Inflammatory macrophage treated with lipopolysaccharide for 4 hours (primary cell): Measurements from ENCODE around the gene JAM2.

ENCODE experiments used
- DNase-seq: peaks from one replicate; pipeline ENCODE4 v3.0.0-alpha.2; 2020

Gene JAM2

GRCh38 chr21:25722631-25723030 lies 83.6 kb downstream of the JAM2 start:
- DNase-seq, result peak; percentile 19

GRCh38 chr21:25732091-25732760 lies 93.2 kb downstream of the JAM2 start:
- DNase-seq, result no peak

GRCh38 chr21:25733859-25734653 lies 95.0 kb downstream of the JAM2 start:
- DNase-seq, result peak; percentile 44

DNA sequence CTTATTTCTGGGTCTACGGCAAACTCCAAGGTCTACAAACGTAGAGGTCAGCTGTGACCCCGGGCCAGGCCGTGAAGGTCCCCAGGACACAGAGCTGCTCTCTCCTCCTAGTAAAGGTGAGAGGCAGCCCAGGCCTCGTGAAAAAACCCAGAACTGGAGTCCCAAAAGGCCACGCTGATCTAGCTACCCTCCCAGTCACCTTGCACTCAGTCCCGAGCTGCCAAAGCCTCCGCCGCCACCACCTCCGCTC lies 95.5 kb downstream of the JAM2 start:
- DNase-seq, result no peak

DNA sequence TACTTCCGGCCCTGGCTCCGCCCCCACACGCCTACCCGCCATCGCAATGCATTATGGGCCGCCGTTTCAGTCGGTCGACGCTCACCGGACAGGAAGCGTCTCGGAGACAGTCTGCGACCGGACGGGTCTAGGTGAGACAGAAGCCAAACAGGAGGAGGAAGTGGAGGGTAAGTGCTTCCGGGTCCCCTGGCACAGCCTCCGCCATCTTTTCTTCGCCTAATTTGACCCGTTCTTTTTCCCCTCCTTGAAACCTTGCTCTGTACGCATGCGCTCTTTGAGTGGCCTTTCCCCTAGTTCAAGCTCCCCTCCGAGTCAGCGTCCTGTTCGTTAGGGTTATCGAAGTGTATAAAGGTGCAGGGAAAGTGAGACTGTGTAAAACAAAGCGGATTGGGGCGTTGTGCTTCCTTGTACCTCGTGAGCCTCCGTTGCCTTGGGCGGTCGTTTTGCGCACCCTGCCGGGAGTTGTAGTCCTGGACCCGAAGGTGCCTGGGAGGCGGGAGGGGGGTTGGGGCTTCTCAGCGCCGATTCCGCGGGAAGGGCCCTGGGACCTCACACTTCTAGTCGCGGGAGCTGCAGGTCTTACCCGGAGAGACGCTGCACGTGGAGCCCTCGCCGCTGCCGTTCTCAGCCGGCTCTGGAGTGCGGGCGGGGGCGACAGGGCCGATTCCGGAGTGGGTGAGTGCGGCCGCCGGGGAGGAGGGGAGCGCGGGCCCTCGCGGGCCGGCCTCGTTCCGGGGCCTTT lies 96.0 kb downstream of the JAM2 start, which contains the start of the genes ATP5PF and GABPA:
Gene ATP5PF (minus strand): TSS at position 1 of the 742 bp plus-strand sequence. CDS start 5,110 bp downstream, outside the sequence.
Gene GABPA (plus strand): TSS at position 69 of the 742 bp plus-strand sequence. CDS start 6,627 bp downstream, outside the sequence.
- peak; percentile 99 for DNase-seq

GRCh38 chr21:25735646-25736597 lies 96.9 kb downstream of the JAM2 start:
- DNase-seq, result peak; percentile 66

DNA sequence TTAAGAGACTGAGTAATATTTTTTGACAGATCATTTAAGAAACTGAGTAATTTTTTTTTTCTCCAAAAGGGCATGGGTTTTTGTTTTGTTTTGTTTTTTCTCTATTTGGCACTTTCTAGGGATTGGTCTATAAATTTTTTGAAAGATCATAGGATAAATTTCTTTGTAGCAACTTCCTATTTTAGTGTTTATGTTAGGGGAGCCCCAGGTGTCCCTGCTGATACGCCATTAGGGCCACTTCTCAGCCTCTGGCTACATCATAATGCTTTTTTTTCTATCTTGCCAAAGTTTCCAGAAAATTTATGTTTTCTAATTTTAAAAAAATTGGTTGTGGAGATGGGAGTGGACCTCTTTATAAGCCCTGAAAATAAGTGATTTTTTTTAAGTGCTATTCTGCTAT lies 98.4 kb downstream of the JAM2 start:
- DNase-seq, result no peak

GRCh38 chr21:25742900-25743299 lies 103.8 kb downstream of the JAM2 start:
- DNase-seq, result peak; percentile 2

- no peak for DNase-seq
Observed at GRCh38 chr21:25744854-25745253, 105.8 kb downstream of the JAM2 start.

GRCh38 chr21:25750085-25750484 lies 111.0 kb downstream of the JAM2 start:
- no peak for DNase-seq

- DNase-seq, result no peak
Observed at GRCh38 chr21:25752416-25752815, 113.4 kb downstream of the JAM2 start.

- DNase-seq, result no peak
Observed at GRCh38 chr21:25756190-25756932, 117.3 kb downstream of the JAM2 start.

DNA sequence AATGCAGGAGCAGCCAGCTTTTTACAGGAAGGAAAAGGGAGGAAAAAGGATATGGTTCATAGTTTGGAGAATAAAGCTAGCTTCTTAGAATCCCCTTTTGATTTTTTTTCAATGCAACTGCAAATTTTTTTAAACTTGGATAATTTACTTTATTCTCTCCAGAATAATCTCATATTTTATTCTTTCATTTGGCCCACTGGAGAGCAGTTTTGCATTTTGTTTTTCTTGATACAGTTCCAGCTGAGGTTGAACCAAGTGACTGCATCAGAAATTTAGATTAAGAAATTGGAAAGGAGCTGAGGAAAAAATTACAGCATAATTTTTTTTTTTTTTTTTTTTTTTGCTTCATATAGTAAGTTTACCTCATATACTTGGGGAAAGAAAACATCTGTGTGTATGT lies 118.5 kb downstream of the JAM2 start:
- no peak for DNase-seq

DNA sequence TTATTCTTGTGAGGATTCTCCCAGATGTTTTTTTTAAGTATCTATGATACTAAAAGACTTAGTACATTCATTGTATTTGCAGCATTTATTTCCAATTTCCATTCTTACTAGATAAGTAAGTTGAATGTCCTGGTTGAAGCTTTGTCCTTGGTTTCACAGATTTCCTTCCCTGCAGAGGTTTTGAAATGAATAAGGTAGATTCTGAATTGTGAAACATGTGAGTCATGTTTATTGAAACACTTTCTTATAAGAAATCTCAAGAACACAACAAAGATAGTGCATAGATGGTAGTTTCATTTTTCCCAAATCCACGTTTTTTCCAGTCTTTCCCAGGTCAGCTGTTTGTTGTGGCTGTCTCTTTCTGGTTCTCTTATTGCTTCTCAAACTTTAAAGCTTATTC lies 120.5 kb downstream of the JAM2 start:
- DNase-seq, result no peak

GRCh38 chr21:25760061-25760460 lies 121.0 kb downstream of the JAM2 start:
- no peak for DNase-seq

DNA sequence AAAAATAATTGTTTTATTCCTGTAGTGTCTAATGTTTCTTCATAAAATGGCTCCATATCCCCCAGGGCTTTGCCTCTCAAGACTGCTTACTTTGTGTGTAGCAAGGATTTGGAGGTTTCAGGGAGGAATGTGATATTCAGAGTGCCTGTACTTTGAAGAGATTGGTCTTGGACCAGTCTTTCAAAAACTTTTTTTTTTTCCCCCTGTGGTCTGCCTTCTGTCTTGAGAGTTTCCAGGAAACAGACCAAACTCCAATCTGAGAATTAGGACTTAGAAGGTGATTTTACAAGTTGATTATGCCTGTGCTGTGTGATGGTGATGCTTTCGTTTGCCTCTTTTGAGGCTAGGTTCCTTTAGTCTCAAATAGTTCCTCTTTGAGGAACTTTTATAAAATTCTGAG lies 121.6 kb downstream of the JAM2 start:
- DNase-seq, result no peak

DNA sequence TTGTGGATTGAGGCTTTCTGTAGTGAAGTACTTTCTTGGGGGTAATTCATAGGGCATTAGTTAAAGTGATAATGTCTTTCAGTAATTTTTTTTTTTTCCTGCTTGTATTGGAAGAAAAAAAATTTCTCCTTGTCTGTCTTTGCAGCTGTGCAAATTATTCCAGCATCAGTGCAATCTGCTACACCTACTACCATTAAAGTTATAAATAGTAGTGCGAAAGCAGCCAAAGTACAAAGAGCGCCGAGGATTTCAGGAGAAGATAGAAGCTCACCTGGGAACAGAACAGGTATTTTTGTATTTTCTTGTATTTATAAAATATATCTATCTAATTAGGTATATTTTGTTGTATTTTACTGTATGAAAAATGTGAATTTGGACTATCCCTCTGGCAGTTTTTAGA lies 125.0 kb downstream of the JAM2 start:
- DNase-seq, result no peak
